Motor neuron (in vitro differentiated cells): Measurements from ENCODE around the gene ETV3L. TPM values are rescaled to one million over a fixed set of nuclear protein-coding genes. Genes with fewer than 3 reads are reported as not detected.

Experiments
- ATAC-seq, 8 experiments: fragments of 200-7000 bp; cut with Tn5 transposase; replicated peaks in 6 of 8; 2 replicates each; pipeline ENCODE4 v1.8.0; 2021; ENCODE audit warnings: mild to moderate bottlenecking in 8 of 8, moderate library complexity in 8 of 8
- H3K27ac ChIP-seq, 2 donors: fragments of 250-450 bp; sonication (Bioruptor Pico); 2 replicates each; pipeline ENCODE4 v1.9.0; 2021; ENCODE audit warnings: antibody characterized with exemption in 2 of 2, mild to moderate bottlenecking in 2 of 2, moderate library complexity in 1 of 2
- H3K4me1 ChIP-seq, 2 donors: fragments of 250-450 bp; sonication (Bioruptor Pico); replicated peaks in 1 of 2; 2 replicates each; pipeline ENCODE4 v1.6.1; 2021; ENCODE audit warnings: antibody characterized with exemption in 2 of 2, mild to moderate bottlenecking in 2 of 2, moderate library complexity in 1 of 2
- H3K4me3 ChIP-seq, 5 donors: fragments of 250-450 bp; sonication (Bioruptor Pico); 2 replicates each; pipeline ENCODE4 v1.9.0; 2021; ENCODE audit warnings: antibody characterized with exemption in 5 of 5, mild to moderate bottlenecking in 5 of 5, moderate library complexity in 4 of 5
- WGBS, 10 experiments: fragments of 450-650 bp; shearing (Covaris generic); methylation state at CpG; one replicate each; pipeline ENCODE4 v1.0.0; 2022; 5-methylcytosine and 5-hydroxymethylcytosine counted together
- in situ Hi-C, 9 experiments: fragments of 400-800 bp; cut with MboI; loops; one replicate each; pipeline ENCODE4 v1.15.0; 2021; ENCODE audit warnings: low sequenced_read_pairs in 9 of 9, low pct_unique_long_range_greater_than_20kb in 2 of 9; ENCODE audit not compliant: unreplicated experiment in 9 of 9
- total RNA-seq, 8 experiments: library from RNA; unstranded; fragments of 300-600 nt; gene quantifications; 2 replicates each; pipeline versions ENCODE4 v1.2.3 to v1.2.4, GENCODE V29; 2022

The ETV3L gene
- total RNA-seq, 8 experiments from 2014 or later = 0.05 to 0.47 (median 0.36) TPM; not detected in 3

GRCh38 chr1:157096881-157097280 is 2.7 kb downstream of the ETV3L start:
- in situ Hi-C loops = loop anchor here in 3 of 9 experiments (10.0 to 25.0 kb wide), 3 partner anchors 48 to 390 kb away; no protein-coding TSS in a partner anchor
- H3K4me1 ChIP-seq = no peaks in the 10 kb centered on the region
- no peak overlapping the region for H3K27ac ChIP-seq
- H3K4me3 ChIP-seq = no peak overlapping the region
- WGBS, 10 experiments = 5 to 92% (median 75%) methylated on average over 1 to 6 of the region's 6 CpGs; no CpG with 5 or more reads in 1 of the 10 experiments
- no peak for ATAC-seq

- H3K27ac ChIP-seq = no peak overlapping the region
- in situ Hi-C loops = loop anchor here in 3 of 9 experiments (10.0 to 25.0 kb wide), 3 partner anchors 49 to 392 kb away; no protein-coding TSS in a partner anchor
- ATAC-seq = no peak
- no peak overlapping the region for H3K4me3 ChIP-seq
- 33 to 92% (median 50%) methylated on average over 1 to 2 of the region's 2 CpGs; no CpG with 5 or more reads in 7 of the 10 experiments for WGBS, 10 experiments
- H3K4me1 ChIP-seq = no peaks in the 10 kb centered on the region
Measured at GRCh38 chr1:157095551-157095950, 4.1 kb downstream of the ETV3L start.

- in situ Hi-C loops = loop anchor here in 3 of 9 experiments (10.0 to 25.0 kb wide), 3 partner anchors 50 to 392 kb away; no protein-coding TSS in a partner anchor
- H3K4me3 ChIP-seq = no peak overlapping the region
- no peak overlapping the region for H3K27ac ChIP-seq
- peaks cover 2 to 3% of the 10 kb centered on the region in 2 donors for H3K4me1 ChIP-seq
- ATAC-seq = no peak
- WGBS, 10 experiments = 17 to 100% (median 60%) methylated on average over 1 to 4 of the region's 4 CpGs; no CpG with 5 or more reads in 2 of the 10 experiments
Measured at GRCh38 chr1:157095091-157095490, 4.5 kb downstream of the ETV3L start.

GRCh38 chr1:157092831-157093230 is 6.8 kb downstream of the ETV3L start:
- Histone ChIP-seq H3K27ac (no peak overlapping the region), H3K4me1 (peaks cover 2 to 3% of the 10 kb centered on the region in 2 donors), H3K4me3 (no peak overlapping the region)
- 57 to 100% (median 90%) methylated on average over 1 to 7 of the region's 8 CpGs; no CpG with 5 or more reads in 4 of the 10 experiments for WGBS, 10 experiments
- no peak for ATAC-seq
- in situ Hi-C loops = loop anchor here in 3 of 9 experiments (10.0 to 25.0 kb wide), 3 partner anchors 52 to 394 kb away; no protein-coding TSS in a partner anchor

GRCh38 chr1:157091668-157092273 is 7.8 kb downstream of the ETV3L start:
- Histone ChIP-seq H3K4me3 (no peak overlapping the region), H3K27ac (no peak overlapping the region), H3K4me1 (peaks cover 2 to 3% of the 10 kb centered on the region in 2 donors)
- WGBS, 10 experiments = 33 to 88% (median 61%) methylated on average over 2 to 4 of the region's 4 CpGs; no CpG with 5 or more reads in 7 of the 10 experiments
- in situ Hi-C loops = loop anchor here in 3 of 9 experiments (10.0 to 25.0 kb wide), 3 partner anchors 53 to 396 kb away; no protein-coding TSS in a partner anchor
- ATAC-seq = no peak

- in situ Hi-C loops = loop anchor here in 3 of 9 experiments (10.0 to 25.0 kb wide), 3 partner anchors 54 to 396 kb away; no protein-coding TSS in a partner anchor
- H3K27ac ChIP-seq = no peak overlapping the region
- peaks cover 2 to 3% of the 10 kb centered on the region in 2 donors for H3K4me1 ChIP-seq
- 52 to 100% (median 83%) methylated on average over 2 to 4 of the region's 4 CpGs; no CpG with 5 or more reads in 4 of the 10 experiments for WGBS, 10 experiments
- no peak for ATAC-seq
- H3K4me3 ChIP-seq = no peak overlapping the region
Measured at GRCh38 chr1:157091186-157091585, 8.4 kb downstream of the ETV3L start.

GRCh38 chr1:157090771-157091170 is 8.8 kb downstream of the ETV3L start:
- no peak overlapping the region for H3K4me3 ChIP-seq
- peaks cover 2 to 3% of the 10 kb centered on the region in 2 donors for H3K4me1 ChIP-seq
- in situ Hi-C loops = loop anchor here in 3 of 9 experiments (10.0 to 25.0 kb wide), 3 partner anchors 54 to 397 kb away; no protein-coding TSS in a partner anchor
- ATAC-seq = no peak
- WGBS, 10 experiments = 17 to 100% (median 80%) methylated on average over 1 to 3 of the region's 3 CpGs; no CpG with 5 or more reads in 3 of the 10 experiments
- H3K27ac ChIP-seq = no peak overlapping the region

- ATAC-seq = peak; percentile 95 to 99 (median 98)
- 0 to 56% (median 10%) methylated on average over 1 to 10 of the region's 10 CpGs; no CpG with 5 or more reads in 2 of the 10 experiments for WGBS, 10 experiments
- H3K27ac ChIP-seq = no peak overlapping the region
- H3K4me1 ChIP-seq = peaks cover 2 to 3% of the 10 kb centered on the region in 2 donors
- no peak overlapping the region for H3K4me3 ChIP-seq
- in situ Hi-C loops = loop anchor here in 3 of 9 experiments (10.0 to 25.0 kb wide), 3 partner anchors 55 to 397 kb away; no protein-coding TSS in a partner anchor
Measured at GRCh38 chr1:157090196-157090647, 9.4 kb downstream of the ETV3L start.

GRCh38 chr1:157089789-157090188 is 9.8 kb downstream of the ETV3L start:
- 20 to 100% (median 90%) methylated on average over 1 to 8 of the region's 9 CpGs; no CpG with 5 or more reads in 3 of the 10 experiments for WGBS, 10 experiments
- in situ Hi-C loops = loop anchor here in 4 of 9 experiments (10.0 to 25.0 kb wide), 3 partner anchors 55 to 398 kb away; no protein-coding TSS in a partner anchor
- Histone ChIP-seq H3K4me1 (peaks cover 2 to 3% of the 10 kb centered on the region in 2 donors), H3K27ac (no peak overlapping the region), H3K4me3 (no peak overlapping the region)
- peak in 6 of 8 experiments; percentile 35 to 66 (median 59) for ATAC-seq

GRCh38 chr1:157088607-157089006 is 11.0 kb downstream of the ETV3L start:
- Histone ChIP-seq H3K4me1 (peaks cover 2 to 3% of the 10 kb centered on the region in 2 donors), H3K27ac (no peak overlapping the region), H3K4me3 (no peak overlapping the region)
- no peak for ATAC-seq
- in situ Hi-C loops = loop anchor here in 2 of 9 experiments (10.0 to 25.0 kb wide), 2 partner anchors 66 to 399 kb away; no protein-coding TSS in a partner anchor

GRCh38 chr1:157087030-157087429 is 12.6 kb downstream of the ETV3L start:
- Histone ChIP-seq H3K4me1 (peaks cover 2 to 3% of the 10 kb centered on the region in 2 donors), H3K4me3 (no peak overlapping the region), H3K27ac (no peak overlapping the region)
- ATAC-seq = no peak
- WGBS, 10 experiments = 29 to 93% (median 83%) methylated on average over 1 to 5 of the region's 5 CpGs
- in situ Hi-C loops = loop anchor here in 2 of 9 experiments (10.0 to 25.0 kb wide), 2 partner anchors 68 to 400 kb away; no protein-coding TSS in a partner anchor

- H3K4me3 ChIP-seq = no peak overlapping the region
- H3K4me1 ChIP-seq = peaks cover 2 to 3% of the 10 kb centered on the region in 2 donors
- no peak for ATAC-seq
- in situ Hi-C loops = loop anchor here in 2 of 9 experiments (10.0 to 25.0 kb wide), 2 partner anchors 69 to 401 kb away; no protein-coding TSS in a partner anchor
- H3K27ac ChIP-seq = no peak overlapping the region
- WGBS, 10 experiments = 38 to 100% (median 74%) methylated on average over 1 to 4 of the region's 6 CpGs; no CpG with 5 or more reads in 4 of the 10 experiments
Measured at GRCh38 chr1:157086299-157086698, 13.3 kb downstream of the ETV3L start.

GRCh38 chr1:157085421-157085820 is 14.2 kb downstream of the ETV3L start:
- no peak for ATAC-seq
- in situ Hi-C loops = loop anchor here in 2 of 9 experiments (10.0 to 25.0 kb wide), 2 partner anchors 69 to 402 kb away; no protein-coding TSS in a partner anchor
- Histone ChIP-seq H3K4me1 (peaks cover 2% of the 10 kb centered on the region in 2 donors), H3K4me3 (no peak overlapping the region), H3K27ac (no peak overlapping the region)
- 29 to 94% (median 85%) methylated on average over 1 to 5 of the region's 5 CpGs for WGBS, 10 experiments
